GM12878 (cell line): ENCODE measurements around the gene OTUD5. TPM values are rescaled to one million over a fixed set of nuclear protein-coding genes. Genes with fewer than 3 reads are reported as not detected.

Experiments
- ATAC-seq: fragments of 200-7000 bp; cut with Tn5 transposase; 3 replicates; pipeline ENCODE4 v1.9.1; 2020; ENCODE audit warnings: mild to moderate bottlenecking, moderate library complexity
- BruUV-seq: library from RNA; stranded (reverse); fragments of 400-500 nt; replicated peaks from 2 replicates; lab custom pipeline; 2021; lab: Mats Ljungman, UMichigan
- CTCF ChIA-PET: fragments of 300-600 bp; sonication (Branson Sonifier 250); formaldehyde crosslinking; extraction: SDS; loops from one replicate; lab custom pipeline; 2021; ENCODE audit warnings: inconsistent platforms; lab: Yijun Ruan, JAX
- POLR2A ChIA-PET: fragments of 350-600 bp; formaldehyde crosslinking; extraction: SDS; loops from one replicate; lab custom pipeline; 2021; ENCODE audit warnings: inconsistent platforms; lab: Charles Lee
- RAD21 ChIA-PET: fragments of 300-600 bp; sonication (Branson Sonifier 250); formaldehyde crosslinking; loops from one replicate; lab custom pipeline; 2023; ENCODE audit warnings: antibody characterized with exemption; ENCODE audit not compliant: unreplicated experiment; lab: Charles Lee
- SMC1A ChIA-PET: fragments of 300-600 bp; sonication (Branson Sonifier 250); formaldehyde crosslinking; loops from one replicate; lab custom pipeline; 2023; ENCODE audit not compliant: unreplicated experiment, uncharacterized antibody; lab: Charles Lee
- DNase-seq: peaks from one replicate; pipeline ENCODE4 v3.0.0-alpha.2; 2011; ENCODE audit warnings: low read depth, low spot score
- FAIRE-seq: peaks from 3 replicates; lab custom pipeline; 2011; peaks lifted over from hg19 to GRCh38; lab: Jason Lieb, UNC
- H2AFZ ChIP-seq: 2 replicates; pipeline ENCODE4 v1.6.0; 2011; ENCODE audit warnings: low read depth, low read length, control low read depth; ENCODE audit not compliant: control insufficient read depth
- H3K27ac ChIP-seq: 2 replicates; pipeline ENCODE4 v1.5.1; 2011; ENCODE audit warnings: control low read depth; ENCODE audit not compliant: control insufficient read depth, insufficient read depth
- H3K27me3 ChIP-seq, 2 experiments: replicated peaks in 1 of 2; 2 replicates each; pipeline versions ENCODE4 v1.6.0 to v1.6.1; 2011; ENCODE audit warnings: low read length in 1 of 2; ENCODE audit not compliant: control insufficient read depth in 2 of 2, insufficient read depth in 2 of 2
- H3K36me3 ChIP-seq, 2 experiments: 2 replicates each; pipeline ENCODE4 v1.5.1; 2011; ENCODE audit warnings: low read length in 1 of 2; ENCODE audit not compliant: control insufficient read depth in 2 of 2, insufficient read depth in 2 of 2
- H3K4me1 ChIP-seq: 2 replicates; pipeline ENCODE4 v1.6.1; 2011; ENCODE audit warnings: mild to moderate bottlenecking, low read length, moderate library complexity, mixed read lengths; ENCODE audit not compliant: control insufficient read depth, insufficient read depth
- H3K4me2 ChIP-seq: 2 replicates; pipeline ENCODE4 v1.6.0; 2011; ENCODE audit warnings: control low read depth; ENCODE audit not compliant: control insufficient read depth, insufficient read depth
- H3K4me3 ChIP-seq: fragments of 200-600 bp; sonication (generic); 2 replicates; pipeline ENCODE4 v1.5.1; 2016
- H3K79me2 ChIP-seq: 2 replicates; pipeline ENCODE4 v1.6.0; 2011; ENCODE audit warnings: low read length; ENCODE audit not compliant: control insufficient read depth, insufficient read depth
- H3K9ac ChIP-seq: 2 replicates; pipeline ENCODE4 v1.8.0; 2011; ENCODE audit warnings: low read length, control low read depth, mixed read lengths; ENCODE audit not compliant: control insufficient read depth, insufficient read depth
- H3K9me3 ChIP-seq: replicated peaks from 3 replicates; pipeline ENCODE4 v1.5.1; 2011; ENCODE audit warnings: mild to moderate bottlenecking, low read length; ENCODE audit not compliant: control insufficient read depth, insufficient read depth
- H4K20me1 ChIP-seq: 2 replicates; pipeline ENCODE4 v1.6.0; 2011; ENCODE audit not compliant: control insufficient read depth, insufficient read depth
- BCL11A ChIP-seq: IDR thresholded peaks from 2 replicates; pipeline ENCODE4 v1.6.1; 2011; ENCODE audit warnings: low read depth, low read length
- CTCF ChIP-seq, 3 experiments: IDR thresholded peaks in 2 of 3; conservative IDR thresholded peaks in 1 of 3; 2 replicates each; pipeline ENCODE4 v1.5.1; 2011; ENCODE audit warnings: low read depth in 3 of 3, low read length in 3 of 3, mild to moderate bottlenecking in 3 of 3, control low read depth in 2 of 3, moderate library complexity in 2 of 3, inconsistent platforms in 1 of 3, mixed read lengths in 1 of 3; ENCODE audit not compliant: control insufficient read depth in 2 of 3, insufficient read depth in 1 of 3; ENCODE audit errors: extremely low read depth in 1 of 3
- RAD21 ChIP-seq: IDR thresholded peaks from 2 replicates; pipeline ENCODE4 v1.6.1; 2011; ENCODE audit warnings: mild to moderate bottlenecking, low read depth, low read length, moderate library complexity; ENCODE audit not compliant: insufficient read depth
- SMC3 ChIP-seq: IDR thresholded peaks from 2 replicates; pipeline ENCODE4 v1.6.1; 2011; ENCODE audit warnings: low read length, improper control_type of control experiment, borderline replicate concordance
- SPI1 ChIP-seq: IDR thresholded peaks from 2 replicates; pipeline ENCODE4 v1.6.1; 2011; ENCODE audit warnings: low read depth, mild to moderate bottlenecking, low read length, moderate library complexity, borderline replicate concordance; ENCODE audit not compliant: insufficient read depth
- WGBS: methylation state at CpG from one replicate; pipeline ENCODE4 v1.1.6; 2016; ENCODE audit warnings: low lambda C conversion rate; ENCODE audit not compliant: insufficient replicate concordance, insufficient coverage; ENCODE audit errors: missing lambda C conversion rate; 5-methylcytosine and 5-hydroxymethylcytosine counted together
- in situ Hi-C: fragments of 300-500 bp; cut with MboI; formaldehyde crosslinking; loops from 9 replicates; pipeline ENCODE4 v1.14.3; 2018; ENCODE audit warnings: mixed read lengths
- intact Hi-C: fragments of 100-400 bp; cut with micrococcal nuclease; formaldehyde crosslinking; loops from one replicate; pipeline ENCODE4 v1.14.2; 2022; ENCODE audit not compliant: unreplicated experiment
- polyA plus RNA-seq, 11 experiments: library from polyadenylated mRNA; depleted of rRNA in 4 of 11; unstranded in 6 of 11; stranded (reverse) in 5 of 11; fragments of >200 nt; fragmentation: Nextera tagmentation in 4 of 11; fragmentation: Illumina TruSeq in 1 of 11; extraction: Ambion mirVana in 4 of 11; extraction: Trizol in 1 of 11; gene quantifications; 1 replicate in 1 of 11; 2 replicates in 10 of 11; pipeline versions ENCODE4 v1.2.1 to v1.2.3, GENCODE V29; 2011 to 2016; ENCODE audit warnings: inconsistent platforms in 2 of 11, missing spikeins in 2 of 11, low read depth in 1 of 11
- total RNA-seq, 4 experiments: library from RNA; depleted of rRNA in 3 of 4; stranded (reverse); fragments of >200 nt in 3 of 4; fragmentation: Illumina TruSeq in 1 of 4; extraction: Trizol in 1 of 4; gene quantifications; 2 replicates each; pipeline versions ENCODE4 v1.2.1 to v1.2.3, GENCODE V29; 2013 to 2021
- TF ChIP-seq, protein P1 (sequence below): fragments of 450-650 bp; IDR thresholded peaks from 2 replicates; pipeline ENCODE4 v1.6.1; 2017; ENCODE audit warnings: antibody characterized with exemption, mild to moderate bottlenecking, moderate library complexity

OTUD5 gene
- total and polyA plus RNA-seq, 10 of the 15 experiments (the other 5 are each of a cell fraction or from before 2014, with no cell fraction given), result 2.0 to 50.3 (median 22.7) TPM

- TF ChIP-seq, protein P1, sequence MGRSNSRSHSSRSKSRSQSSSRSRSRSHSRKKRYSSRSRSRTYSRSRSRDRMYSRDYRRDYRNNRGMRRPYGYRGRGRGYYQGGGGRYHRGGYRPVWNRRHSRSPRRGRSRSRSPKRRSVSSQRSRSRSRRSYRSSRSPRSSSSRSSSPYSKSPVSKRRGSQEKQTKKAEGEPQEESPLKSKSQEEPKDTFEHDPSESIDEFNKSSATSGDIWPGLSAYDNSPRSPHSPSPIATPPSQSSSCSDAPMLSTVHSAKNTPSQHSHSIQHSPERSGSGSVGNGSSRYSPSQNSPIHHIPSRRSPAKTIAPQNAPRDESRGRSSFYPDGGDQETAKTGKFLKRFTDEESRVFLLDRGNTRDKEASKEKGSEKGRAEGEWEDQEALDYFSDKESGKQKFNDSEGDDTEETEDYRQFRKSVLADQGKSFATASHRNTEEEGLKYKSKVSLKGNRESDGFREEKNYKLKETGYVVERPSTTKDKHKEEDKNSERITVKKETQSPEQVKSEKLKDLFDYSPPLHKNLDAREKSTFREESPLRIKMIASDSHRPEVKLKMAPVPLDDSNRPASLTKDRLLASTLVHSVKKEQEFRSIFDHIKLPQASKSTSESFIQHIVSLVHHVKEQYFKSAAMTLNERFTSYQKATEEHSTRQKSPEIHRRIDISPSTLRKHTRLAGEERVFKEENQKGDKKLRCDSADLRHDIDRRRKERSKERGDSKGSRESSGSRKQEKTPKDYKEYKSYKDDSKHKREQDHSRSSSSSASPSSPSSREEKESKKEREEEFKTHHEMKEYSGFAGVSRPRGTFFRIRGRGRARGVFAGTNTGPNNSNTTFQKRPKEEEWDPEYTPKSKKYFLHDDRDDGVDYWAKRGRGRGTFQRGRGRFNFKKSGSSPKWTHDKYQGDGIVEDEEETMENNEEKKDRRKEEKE, result no peak
Measured at GRCh38 chrX:48974033-48974432, 16.6 kb upstream of the OTUD5 start (continued).

DNA sequence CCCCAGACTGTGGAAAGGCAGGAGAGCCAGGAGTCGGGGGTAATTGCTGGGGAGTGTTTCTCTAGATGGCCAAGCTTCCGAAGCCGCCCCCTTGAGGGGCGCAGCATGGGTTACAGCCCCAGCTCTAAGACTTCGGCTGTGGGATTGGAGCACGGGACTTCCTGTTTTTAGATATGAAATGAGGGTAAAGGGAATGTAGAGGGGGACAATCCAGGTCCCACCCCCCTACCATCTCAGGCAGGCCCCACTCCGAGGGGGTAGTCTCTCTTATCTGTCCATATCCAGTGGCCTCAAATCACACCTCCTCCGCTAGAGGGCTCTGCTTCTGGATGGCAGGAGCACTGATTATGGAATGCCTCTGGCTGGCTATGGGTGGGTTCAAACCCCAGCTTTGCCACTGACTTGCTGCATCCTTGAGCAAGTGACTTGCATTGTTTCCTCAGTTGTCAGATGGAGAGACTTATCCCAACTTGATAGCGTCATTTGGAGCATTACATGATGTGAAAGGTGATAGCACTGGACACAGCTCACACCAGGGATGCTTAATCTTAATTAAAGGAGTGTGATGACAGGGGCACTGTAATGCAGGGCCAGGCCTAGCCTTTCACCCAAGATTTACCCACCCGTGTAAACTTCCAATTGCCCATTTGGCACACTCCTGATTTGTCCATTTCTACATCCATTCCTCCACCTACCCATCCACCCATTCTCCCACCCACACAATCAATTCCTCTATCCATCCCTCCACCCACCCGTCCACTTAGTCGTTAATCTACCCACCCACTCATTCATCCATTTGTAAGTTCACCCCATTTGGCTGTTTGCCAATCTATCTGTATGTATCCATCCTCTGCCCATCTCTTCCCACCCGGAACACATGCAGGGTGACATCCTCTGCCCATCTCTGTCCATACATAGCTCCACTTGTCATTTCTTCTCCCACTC, 15.1 kb upstream of the OTUD5 start:
- Histone ChIP-seq H3K4me3 (no peak overlapping the region), H3K27ac (no peak overlapping the region), H3K79me2 (no peaks in the 10 kb centered on the region), H3K9ac (no peak overlapping the region), H3K4me1 (peaks cover 5% of the 10 kb centered on the region), H4K20me1 (no peaks in the 10 kb centered on the region), H2AFZ (no peak overlapping the region), H3K27me3 (no peaks in the 10 kb centered on the region), H3K4me2 (peak overlapping the region; percentile 25; the same call in 1 of the 2 replicates), H3K9me3 (no peaks in the 10 kb centered on the region; the same call in 2 of the 3 replicates), H3K36me3 (no peaks in the 10 kb centered on the region; a peak in 2 of 4 replicates)
- ATAC-seq (peak; percentile 89), DNase-seq (no peak), FAIRE-seq (peak; percentile 56)
- TF ChIP-seq SPI1, result peak; percentile 6; the same call in 1 of the 2 replicates
- no peak for TF ChIP-seq BCL11A
- peak; percentile 39; the same call in 1 of the 2 replicates for TF ChIP-seq RAD21
- TF ChIP-seq CTCF (IDR thresholded peaks at IDR 0.05 in 2 of 3, conservative IDR thresholded peaks at IDR 0.05 in 1 of 3; ENCODE audit: control insufficient read depth in 2 of 3, extremely low read depth in 1 of 3, insufficient read depth in 1 of 3, low read depth in 3 of 3, low read length in 3 of 3), result peak; percentile 46 to 57 (median 56)
- TF ChIP-seq SMC3, result peak; percentile 28; the same call in 1 of the 2 replicates
- POLR2A ChIA-PET, result interaction anchor here (0.6 to 1.0 kb wide), 2 partner anchors 15 to 1467 kb away, joined by 3 read pairs; partner anchors contain the start of gene OTUD5
- SMC1A ChIA-PET, result interaction anchor here (2.3 kb wide), 1 partner anchor 71 kb away, joined by 8 read pairs; no protein-coding TSS in a partner anchor
- intact Hi-C loops (loop anchor here (1.0 kb wide), 1 partner anchor 71 kb away; the partner anchor contains the start of gene TFE3), in situ Hi-C loops (no loop called here)
- no TSS peak for BruUV-seq
- WGBS, result 44% methylated on average over 13 of the region's 13 CpGs
- CTCF ChIA-PET, result interaction anchor here (0.5 to 2.4 kb wide), 8 partner anchors 9 to 516 kb away, joined by 3 to 16 read pairs (median 4); partner anchors contain the start of gene TFE3
- RAD21 ChIA-PET, result interaction anchor here (1.0 to 1.4 kb wide), 2 partner anchors 30 to 74 kb away, joined by 3 to 4 read pairs; partner anchors contain the start of genes GRIPAP1, PQBP1 and TIMM17B
